ENCODE measurements around the gene SLC2A4. TPM values are rescaled to one million over a fixed set of nuclear protein-coding genes. Genes with fewer than 3 reads are reported as not detected.

The SLC2A4 gene
- polyA plus RNA-seq, 3 donors: not detected

DNA sequence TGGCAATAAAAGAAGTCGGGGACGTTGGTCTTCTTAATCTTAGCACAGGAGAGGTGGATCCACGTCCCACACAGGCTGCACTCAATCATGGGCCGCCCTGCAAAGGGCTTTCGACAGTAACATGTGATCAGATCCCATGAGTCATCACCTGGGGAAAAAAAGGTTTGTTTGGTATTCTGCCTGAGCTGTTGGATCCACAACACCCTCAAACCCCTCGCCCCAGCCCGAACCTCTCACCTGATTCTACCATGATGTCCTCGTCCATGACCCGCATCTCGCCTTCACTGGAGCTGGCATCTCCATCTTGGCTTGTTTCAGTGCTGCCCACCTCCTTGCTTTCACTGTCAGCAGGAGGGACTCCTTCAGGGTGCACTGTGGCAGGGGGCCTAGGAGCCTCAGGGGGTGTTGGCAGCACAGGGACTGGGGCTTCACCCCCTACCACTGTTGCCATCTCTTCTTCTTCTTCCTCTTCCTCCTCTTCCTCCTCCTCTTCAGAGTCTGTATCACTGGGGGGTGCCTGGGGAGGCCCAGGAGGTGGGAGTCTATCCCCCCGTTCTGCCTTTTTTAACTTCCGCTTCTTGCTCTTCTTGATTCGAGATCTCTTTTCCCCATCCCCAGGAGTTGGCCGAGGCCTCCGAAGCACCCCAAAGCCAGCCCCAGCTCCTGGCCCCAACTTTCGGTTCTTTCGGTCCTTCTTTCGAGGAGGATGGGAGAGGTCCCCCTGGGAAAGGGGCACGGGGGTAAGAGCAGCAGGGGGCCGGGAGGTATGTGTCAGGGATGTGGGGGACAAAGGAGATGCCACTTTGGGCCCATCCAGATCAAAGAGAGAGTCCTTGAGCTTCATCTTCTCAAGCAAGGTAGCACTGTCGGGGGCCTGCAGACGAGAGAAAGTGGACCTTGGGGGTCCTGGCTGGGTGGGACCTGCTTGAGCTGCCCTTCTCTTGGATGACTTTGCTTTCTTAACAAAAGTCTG lies 45.5 kb upstream of the SLC2A4 start:
- Histone ChIP-seq H3K36me3 (replicated peaks in 1 of 2; ENCODE audit: control insufficient read depth in 1 of 2, insufficient read depth in 2 of 2, low read length in 2 of 2) (peaks cover 21 to 26% of the 10 kb centered on the region in 2 donors), H3K27me3 (ENCODE audit: control insufficient read depth in 2 of 2, insufficient read depth in 2 of 2, low read length in 2 of 2) (no peaks in the 10 kb centered on the region), H3K9ac (ENCODE audit: insufficient read depth, low read length, poor library complexity, severe bottlenecking) (no peak overlapping the region), H2AFZ (ENCODE audit: insufficient read depth, low read depth, low read length, poor library complexity, severe bottlenecking) (no peak overlapping the region), H4K20me1 (ENCODE audit: insufficient read depth, low read length) (peaks cover 45% of the 10 kb centered on the region), H3K4me1 (ENCODE audit: control insufficient read depth in 1 of 2, insufficient read depth in 2 of 2, low read length in 2 of 2) (peaks cover 64 to 74% of the 10 kb centered on the region in 2 donors), H3K9me3 (replicated peaks in 1 of 2; ENCODE audit: control insufficient read depth in 1 of 2, insufficient read depth in 1 of 2, low read length in 2 of 2) (no peaks in the 10 kb centered on the region), H3K4me3 (replicated peaks in 1 of 3; ENCODE audit: low read depth in 2 of 3, low read length in 3 of 3) (peak overlapping the region in 1 of 3 experiments; percentile 90), H3K79me2 (ENCODE audit: insufficient read depth, low read length) (peaks cover 77% of the 10 kb centered on the region), H3K27ac (ENCODE audit: low read depth in 1 of 2, low read length in 2 of 2) (peak overlapping the region; percentile 32 to 76), H3K4me2 (replicated peaks; ENCODE audit: extremely low read depth, low read length, poor library complexity, severe bottlenecking) (no peak overlapping the region)
- Mint-ChIP-seq H3K27ac (peak overlapping the region; percentile 28 to 92 (median 85)), H3K36me3 (peaks cover 31 to 37% of the 10 kb centered on the region in 2 donors), H3K27me3 (ENCODE audit: low read depth in 3 of 3) (peaks cover 0 to 5% (median 0%) of the 10 kb centered on the region in 3 donors), H3K4me1 (peaks cover 65% of the 10 kb centered on the region), H3K9me3 (peaks cover 0 to 1% (median 0%) of the 10 kb centered on the region in 7 donors), H3K4me3 (peak overlapping the region in 1 of 2 donors; percentile 90)
- WGBS (ENCODE audit: insufficient coverage): 86% methylated on average over 14 of the region's 22 CpGs
- peak in 1 of 3 donors; percentile 44 for DNase-seq
- intact Hi-C loops (cut with micrococcal nuclease): loop anchor here (2.0 to 10.0 kb wide), 4 partner anchors 15 to 249 kb away; partner anchors contain the start of genes EIF5A (in 2 of the 2), POLR2A (in 1 of the 2) and SLC35G6 (in 1 of the 2)
- TF ChIP-seq, protein P1, sequence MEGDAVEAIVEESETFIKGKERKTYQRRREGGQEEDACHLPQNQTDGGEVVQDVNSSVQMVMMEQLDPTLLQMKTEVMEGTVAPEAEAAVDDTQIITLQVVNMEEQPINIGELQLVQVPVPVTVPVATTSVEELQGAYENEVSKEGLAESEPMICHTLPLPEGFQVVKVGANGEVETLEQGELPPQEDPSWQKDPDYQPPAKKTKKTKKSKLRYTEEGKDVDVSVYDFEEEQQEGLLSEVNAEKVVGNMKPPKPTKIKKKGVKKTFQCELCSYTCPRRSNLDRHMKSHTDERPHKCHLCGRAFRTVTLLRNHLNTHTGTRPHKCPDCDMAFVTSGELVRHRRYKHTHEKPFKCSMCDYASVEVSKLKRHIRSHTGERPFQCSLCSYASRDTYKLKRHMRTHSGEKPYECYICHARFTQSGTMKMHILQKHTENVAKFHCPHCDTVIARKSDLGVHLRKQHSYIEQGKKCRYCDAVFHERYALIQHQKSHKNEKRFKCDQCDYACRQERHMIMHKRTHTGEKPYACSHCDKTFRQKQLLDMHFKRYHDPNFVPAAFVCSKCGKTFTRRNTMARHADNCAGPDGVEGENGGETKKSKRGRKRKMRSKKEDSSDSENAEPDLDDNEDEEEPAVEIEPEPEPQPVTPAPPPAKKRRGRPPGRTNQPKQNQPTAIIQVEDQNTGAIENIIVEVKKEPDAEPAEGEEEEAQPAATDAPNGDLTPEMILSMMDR (IDR thresholded peaks at IDR 0.05): no peak

DNA sequence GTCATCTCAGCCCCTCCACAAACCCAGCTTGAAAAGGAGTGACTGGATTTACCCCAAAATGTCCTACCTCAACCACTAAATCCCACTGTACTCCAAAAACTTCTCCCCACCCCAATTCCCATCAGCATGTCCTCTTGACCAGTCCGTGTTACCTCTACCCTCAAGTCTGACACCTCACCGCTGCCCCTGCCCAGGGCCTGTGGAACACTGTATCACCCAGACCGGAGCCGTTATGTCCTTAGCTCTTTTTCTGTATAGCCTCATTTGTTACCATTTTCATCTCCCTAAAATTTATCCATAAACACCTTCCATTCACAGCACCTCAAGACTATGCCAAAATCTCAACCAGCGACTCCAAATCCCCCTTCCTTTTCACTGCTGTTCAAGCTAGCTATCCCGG lies 44.7 kb upstream of the SLC2A4 start:
- peak overlapping the region; percentile 100 for H3K4me2 ChIP-seq (replicated peaks; ENCODE audit: extremely low read depth, low read length, poor library complexity, severe bottlenecking)
- H3K4me1 Mint-ChIP-seq: peaks cover 68% of the 10 kb centered on the region
- intact Hi-C loops (cut with micrococcal nuclease): loop anchor here (2.0 to 10.0 kb wide), 3 partner anchors 16 to 248 kb away; partner anchors contain the start of genes EIF5A (in 2 of the 2), POLR2A (in 1 of the 2) and SLC35G6 (in 1 of the 2)

More for the DNA sequence above, 44.7 kb upstream of the SLC2A4 start:
- WGBS (ENCODE audit: insufficient coverage): 92% methylated on average over 6 of the region's 6 CpGs
- peaks cover 45% of the 10 kb centered on the region for H4K20me1 ChIP-seq (ENCODE audit: insufficient read depth, low read length)
- H3K36me3 ChIP-seq (replicated peaks in 1 of 2; ENCODE audit: control insufficient read depth in 1 of 2, insufficient read depth in 2 of 2, low read length in 2 of 2): peaks cover 21 to 26% of the 10 kb centered on the region in 2 donors
- no peaks in the 10 kb centered on the region for H3K27me3 ChIP-seq (ENCODE audit: control insufficient read depth in 2 of 2, insufficient read depth in 2 of 2, low read length in 2 of 2)
- no peak overlapping the region for H2AFZ ChIP-seq (ENCODE audit: insufficient read depth, low read depth, low read length, poor library complexity, severe bottlenecking)
- Mint-ChIP-seq H3K36me3 (peaks cover 36 to 45% of the 10 kb centered on the region in 2 donors), H3K27ac (peak overlapping the region in 5 of 7 donors; percentile 28 to 84 (median 63)), H3K27me3 (ENCODE audit: low read depth in 3 of 3) (peaks cover 0 to 5% (median 0%) of the 10 kb centered on the region in 3 donors), H3K4me3 (peak overlapping the region in 1 of 2 donors; percentile 98), H3K9me3 (peaks cover 0 to 1% (median 0%) of the 10 kb centered on the region in 7 donors)
- H3K79me2 ChIP-seq (ENCODE audit: insufficient read depth, low read length): peaks cover 77% of the 10 kb centered on the region
- TF ChIP-seq, protein P1 (IDR thresholded peaks at IDR 0.05): no peak
- peak overlapping the region in 1 of 3 experiments; percentile 100 for H3K4me3 ChIP-seq (replicated peaks in 1 of 3; ENCODE audit: low read depth in 2 of 3, low read length in 3 of 3)
- peaks cover 67 to 76% of the 10 kb centered on the region in 2 donors for H3K4me1 ChIP-seq (ENCODE audit: control insufficient read depth in 1 of 2, insufficient read depth in 2 of 2, low read length in 2 of 2)
- no peak for DNase-seq
- no peak overlapping the region for H3K9ac ChIP-seq (ENCODE audit: insufficient read depth, low read length, poor library complexity, severe bottlenecking)
- no peak overlapping the region for H3K27ac ChIP-seq (ENCODE audit: low read depth in 1 of 2, low read length in 2 of 2)
- H3K9me3 ChIP-seq (replicated peaks in 1 of 2; ENCODE audit: control insufficient read depth in 1 of 2, insufficient read depth in 1 of 2, low read length in 2 of 2): no peaks in the 10 kb centered on the region
